Hepatocyte (in vitro differentiated cells): ENCODE measurements around the gene ULK4.

Experiments
- EZH2 ChIP-seq: fragments of 200-600 bp; sonication (generic); IDR thresholded peaks from 2 replicates; pipeline ENCODE4 v1.6.1; 2016; ENCODE audit warnings: antibody characterized with exemption, mild to moderate bottlenecking, borderline replicate concordance
- EZH2phosphoT487 ChIP-seq: fragments of 200-600 bp; sonication (generic); IDR thresholded peaks from one replicate; pipeline ENCODE4 v1.6.1; 2018; ENCODE audit warnings: antibody characterized with exemption, mild to moderate bottlenecking, low read depth, moderate library complexity; ENCODE audit not compliant: unreplicated experiment, severe bottlenecking
- TF ChIP-seq, protein P1 (sequence below): fragments of 200-600 bp; sonication (generic); IDR thresholded peaks from 2 replicates; pipeline ENCODE4 v1.5.1; 2016; ENCODE audit warnings: antibody characterized with exemption, mild to moderate bottlenecking; ENCODE audit not compliant: poor library complexity

GRCh38 chr3:41304593-41304992 lies 657.3 kb downstream of the ULK4 start:
- no peak for TF ChIP-seq EZH2phosphoT487
- TF ChIP-seq, protein P1, sequence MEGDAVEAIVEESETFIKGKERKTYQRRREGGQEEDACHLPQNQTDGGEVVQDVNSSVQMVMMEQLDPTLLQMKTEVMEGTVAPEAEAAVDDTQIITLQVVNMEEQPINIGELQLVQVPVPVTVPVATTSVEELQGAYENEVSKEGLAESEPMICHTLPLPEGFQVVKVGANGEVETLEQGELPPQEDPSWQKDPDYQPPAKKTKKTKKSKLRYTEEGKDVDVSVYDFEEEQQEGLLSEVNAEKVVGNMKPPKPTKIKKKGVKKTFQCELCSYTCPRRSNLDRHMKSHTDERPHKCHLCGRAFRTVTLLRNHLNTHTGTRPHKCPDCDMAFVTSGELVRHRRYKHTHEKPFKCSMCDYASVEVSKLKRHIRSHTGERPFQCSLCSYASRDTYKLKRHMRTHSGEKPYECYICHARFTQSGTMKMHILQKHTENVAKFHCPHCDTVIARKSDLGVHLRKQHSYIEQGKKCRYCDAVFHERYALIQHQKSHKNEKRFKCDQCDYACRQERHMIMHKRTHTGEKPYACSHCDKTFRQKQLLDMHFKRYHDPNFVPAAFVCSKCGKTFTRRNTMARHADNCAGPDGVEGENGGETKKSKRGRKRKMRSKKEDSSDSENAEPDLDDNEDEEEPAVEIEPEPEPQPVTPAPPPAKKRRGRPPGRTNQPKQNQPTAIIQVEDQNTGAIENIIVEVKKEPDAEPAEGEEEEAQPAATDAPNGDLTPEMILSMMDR, result no peak
- TF ChIP-seq EZH2, result no peak
